HG03159 (cell line): Measurements from ENCODE around the gene DNAH1.

Experiments used
- ATAC-seq: cut with Tn5 transposase; IDR thresholded peaks from one replicate; pipeline ENCODE4 v1.9.1; 2021; ENCODE audit warnings: mild to moderate bottlenecking, moderate library complexity; ENCODE audit not compliant: unreplicated experiment

DNAH1 gene

GRCh38 chr3:52290596-52291507 lies 25.3 kb upstream of the DNAH1 start:
- no peak for ATAC-seq

- no peak for ATAC-seq
These were observed 24.5 kb upstream of the DNAH1 start for GRCh38 chr3:52291508-52292181.

- ATAC-seq, result no peak
These were observed 23.7 kb upstream of the DNAH1 start for GRCh38 chr3:52292247-52293065.

GRCh38 chr3:52293491-52294319 lies 22.4 kb upstream of the DNAH1 start:
- no peak for ATAC-seq

GRCh38 chr3:52294320-52295150 lies 21.6 kb upstream of the DNAH1 start:
- no peak for ATAC-seq

GRCh38 chr3:52295671-52296208 lies 20.4 kb upstream of the DNAH1 start:
- ATAC-seq, result no peak

- ATAC-seq, result no peak
These were observed 18.6 kb upstream of the DNAH1 start for GRCh38 chr3:52297242-52298148.

- ATAC-seq, result no peak
These were observed 17.7 kb upstream of the DNAH1 start for GRCh38 chr3:52298149-52299098.

- no peak for ATAC-seq
These were observed 16.8 kb upstream of the DNAH1 start for GRCh38 chr3:52299247-52299878.

- no peak for ATAC-seq
These were observed 16.1 kb upstream of the DNAH1 start for GRCh38 chr3:52299879-52300611.

GRCh38 chr3:52302426-52303145 lies 13.5 kb upstream of the DNAH1 start:
- ATAC-seq, result no peak

- ATAC-seq, result no peak
These were observed 12.3 kb upstream of the DNAH1 start for GRCh38 chr3:52303811-52304210.

GRCh38 chr3:52305926-52306325 lies 10.2 kb upstream of the DNAH1 start:
- no peak for ATAC-seq

- no peak for ATAC-seq
These were observed 9.1 kb upstream of the DNAH1 start for GRCh38 chr3:52306978-52307377.

- ATAC-seq, result no peak
These were observed 7.8 kb upstream of the DNAH1 start for GRCh38 chr3:52308308-52308707.
